Measurements from ENCODE around the gene CLASP1.

- TF ChIP-seq CTCF (IDR thresholded peaks at IDR 0.05) (no peak), EP300 (IDR thresholded peaks at IDR 0.05) (no peak)
Observed at GRCh38 chr2:121545257-121545656, 104.0 kb downstream of the CLASP1 start.

Data from stomach (tissue), 4 donors.